Trophoblast cell (in vitro differentiated cells and primary cell): Measurements from ENCODE around the gene KCTD12.

Source experiments
- DNase-seq, 2 donors: peaks; one replicate each; pipeline ENCODE4 v3.0.0-alpha.2; 2016
- H2AFZ ChIP-seq: 2 replicates; pipeline ENCODE4 v1.6.1; 2013; ENCODE audit warnings: low read length, moderate library complexity, mild to moderate bottlenecking; ENCODE audit not compliant: insufficient read depth, poor library complexity
- H2AK5ac ChIP-seq: 2 replicates; pipeline ENCODE4 v1.6.1; 2013; ENCODE audit warnings: mild to moderate bottlenecking, low read length
- H2BK120ac ChIP-seq: 2 replicates; pipeline ENCODE4 v1.6.1; 2013; ENCODE audit warnings: low read length, mild to moderate bottlenecking, moderate library complexity; ENCODE audit not compliant: insufficient read depth, poor library complexity
- H2BK12ac ChIP-seq: 2 replicates; pipeline ENCODE4 v1.6.1; 2013; ENCODE audit warnings: mild to moderate bottlenecking, low read length, moderate library complexity
- H2BK5ac ChIP-seq: 2 replicates; pipeline ENCODE4 v1.6.1; 2013; ENCODE audit warnings: low read length, low read depth, moderate library complexity, mild to moderate bottlenecking; ENCODE audit not compliant: poor library complexity
- H3K14ac ChIP-seq: 2 replicates; pipeline ENCODE4 v1.6.1; 2013; ENCODE audit warnings: mild to moderate bottlenecking, low read length
- H3K18ac ChIP-seq: 2 replicates; pipeline ENCODE4 v1.6.1; 2013; ENCODE audit warnings: mild to moderate bottlenecking, low read length
- H3K23ac ChIP-seq: 2 replicates; pipeline ENCODE4 v1.6.1; 2013; ENCODE audit warnings: low read length
- H3K27ac ChIP-seq: 2 replicates; pipeline ENCODE4 v1.5.1; 2013; ENCODE audit warnings: low read depth, mild to moderate bottlenecking, inconsistent platforms, low read length, moderate library complexity
- H3K27me3 ChIP-seq: 2 replicates; pipeline ENCODE4 v1.6.1; 2013; ENCODE audit warnings: inconsistent platforms, mild to moderate bottlenecking, low read length, moderate library complexity; ENCODE audit not compliant: insufficient read depth
- H3K36me3 ChIP-seq, 2 experiments: 1 replicate in 1 of 2; 2 replicates in 1 of 2; pipeline ENCODE4 v1.6.1; 2013; ENCODE audit warnings: low read length in 2 of 2, mild to moderate bottlenecking in 2 of 2, moderate library complexity in 1 of 2; ENCODE audit not compliant: insufficient read depth in 2 of 2, control insufficient read depth in 1 of 2
- H3K4ac ChIP-seq: 2 replicates; pipeline ENCODE4 v1.6.1; 2013; ENCODE audit warnings: low read depth, mild to moderate bottlenecking, low read length, moderate library complexity
- H3K4me1 ChIP-seq, 2 experiments: 1 replicate in 1 of 2; 2 replicates in 1 of 2; pipeline ENCODE4 v1.6.1; 2013; ENCODE audit warnings: low read length in 2 of 2, mild to moderate bottlenecking in 2 of 2, moderate library complexity in 1 of 2; ENCODE audit not compliant: insufficient read depth in 2 of 2, control insufficient read depth in 1 of 2
- H3K4me2 ChIP-seq: 2 replicates; pipeline ENCODE4 v1.6.1; 2013; ENCODE audit warnings: inconsistent platforms, mild to moderate bottlenecking, low read length, moderate library complexity
- H3K4me3 ChIP-seq: 2 replicates; pipeline ENCODE4 v1.5.1; 2013; ENCODE audit warnings: mild to moderate bottlenecking, low read depth, low read length, inconsistent platforms
- H3K79me1 ChIP-seq: one replicate; pipeline ENCODE4 v1.6.1; 2013; ENCODE audit warnings: low read length
- H3K79me2 ChIP-seq: 2 replicates; pipeline ENCODE4 v1.6.1; 2013; ENCODE audit warnings: low read length, mild to moderate bottlenecking; ENCODE audit not compliant: control insufficient read depth, insufficient read depth, poor library complexity
- H3K9ac ChIP-seq: 2 replicates; pipeline ENCODE4 v1.6.1; 2013; ENCODE audit warnings: mild to moderate bottlenecking, low read length
- H3K9me3 ChIP-seq: 2 replicates; pipeline ENCODE4 v1.6.1; 2013; ENCODE audit warnings: low read depth, mild to moderate bottlenecking, control low read depth, inconsistent platforms, low read length; ENCODE audit not compliant: insufficient read depth
- H4K12ac ChIP-seq: 2 replicates; pipeline ENCODE4 v1.6.1; 2013; ENCODE audit warnings: low read depth, mild to moderate bottlenecking, low read length, moderate library complexity
- H4K8ac ChIP-seq: 2 replicates; pipeline ENCODE4 v1.6.1; 2013; ENCODE audit warnings: low read depth, mild to moderate bottlenecking, low read length, moderate library complexity
- H4K91ac ChIP-seq: one replicate; pipeline ENCODE4 v1.6.1; 2013; ENCODE audit warnings: low read depth, mild to moderate bottlenecking, low read length, moderate library complexity
- WGBS: extraction: QIAGEN DNeasy Blood & Tissue Kit; methylation state at CpG from one replicate; pipeline ENCODE4 v1.1.7; 2013; ENCODE audit warnings: missing lambda C conversion rate; ENCODE audit not compliant: insufficient read length, insufficient coverage; ENCODE audit errors: extremely low coverage; 5-methylcytosine and 5-hydroxymethylcytosine counted together

KCTD12 gene

DNA sequence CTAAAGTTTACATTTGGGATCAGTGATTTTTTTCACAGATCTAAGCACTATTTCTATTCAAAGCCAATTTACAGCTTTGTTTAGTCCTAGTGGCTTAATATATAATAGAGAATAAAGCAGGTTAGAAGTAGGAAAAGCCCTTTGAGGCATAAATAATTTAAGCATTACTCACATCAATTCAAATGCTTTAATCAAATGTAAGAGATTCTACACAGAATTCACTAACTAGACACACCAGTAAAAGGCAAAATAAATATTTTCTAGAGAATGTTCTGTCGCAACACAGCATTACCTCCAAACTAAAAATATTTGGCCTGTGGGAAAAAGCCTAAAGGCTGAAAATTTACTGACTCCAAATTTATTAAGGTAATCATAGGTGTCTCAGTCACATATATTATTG is 31.3 kb downstream of the KCTD12 start:
- no peak overlapping the region for H3K4me2 ChIP-seq
- no peak overlapping the region for H3K9ac ChIP-seq
- H3K27ac ChIP-seq: no peak overlapping the region
- no peak overlapping the region for H4K12ac ChIP-seq
- no peak overlapping the region for H3K4ac ChIP-seq
- H3K79me2 ChIP-seq: no peaks in the 10 kb centered on the region
- no peak overlapping the region for H2AFZ ChIP-seq
- no peak overlapping the region for H2AK5ac ChIP-seq
- no peaks in the 10 kb centered on the region for H3K36me3 ChIP-seq
- no peaks in the 10 kb centered on the region for H3K27me3 ChIP-seq
- H3K14ac ChIP-seq: no peak overlapping the region
- no peak overlapping the region for H2BK5ac ChIP-seq
- H3K79me1 ChIP-seq: peaks cover 3% of the 10 kb centered on the region
- peak; percentile 64 to 96 for DNase-seq
- no peak overlapping the region for H4K8ac ChIP-seq
- no peak overlapping the region for H2BK12ac ChIP-seq
- no CpG with 5 or more reads among the region's 1 CpG for WGBS
- no peak overlapping the region for H2BK120ac ChIP-seq
- H4K91ac ChIP-seq: no peak overlapping the region
- peaks cover 2 to 10% of the 10 kb centered on the region in 2 experiments for H3K4me1 ChIP-seq
- H3K18ac ChIP-seq: no peak overlapping the region
- no peak overlapping the region for H3K23ac ChIP-seq
- H3K9me3 ChIP-seq: no peaks in the 10 kb centered on the region
- H3K4me3 ChIP-seq: no peak overlapping the region

GRCh38 chr13:76853921-76854608 is 32.1 kb downstream of the KCTD12 start:
- no peak overlapping the region for H3K9ac ChIP-seq
- H3K18ac ChIP-seq: no peak overlapping the region
- H3K4me1 ChIP-seq: peaks cover 2 to 10% of the 10 kb centered on the region in 2 experiments
- H2BK12ac ChIP-seq: peak overlapping the region; percentile 90
- H4K8ac ChIP-seq: no peak overlapping the region
- H3K9me3 ChIP-seq: no peaks in the 10 kb centered on the region
- H2BK5ac ChIP-seq: no peak overlapping the region
- no peak overlapping the region for H4K12ac ChIP-seq
- H3K14ac ChIP-seq: peak overlapping the region; percentile 46
- WGBS: no CpG with 5 or more reads among the region's 4 CpGs
- H2BK120ac ChIP-seq: no peak overlapping the region
- no peaks in the 10 kb centered on the region for H3K36me3 ChIP-seq
- DNase-seq: peak in 1 of 2 donors; percentile 62
- H3K4me2 ChIP-seq: no peak overlapping the region
- peak overlapping the region; percentile 54 for H3K4ac ChIP-seq
- H3K27ac ChIP-seq: no peak overlapping the region
- no peak overlapping the region for H3K4me3 ChIP-seq
- no peak overlapping the region for H4K91ac ChIP-seq
- no peak overlapping the region for H3K23ac ChIP-seq
- H2AK5ac ChIP-seq: no peak overlapping the region
- H3K79me2 ChIP-seq: no peaks in the 10 kb centered on the region
- H3K79me1 ChIP-seq: peaks cover 3% of the 10 kb centered on the region
- no peaks in the 10 kb centered on the region for H3K27me3 ChIP-seq
- no peak overlapping the region for H2AFZ ChIP-seq

DNA sequence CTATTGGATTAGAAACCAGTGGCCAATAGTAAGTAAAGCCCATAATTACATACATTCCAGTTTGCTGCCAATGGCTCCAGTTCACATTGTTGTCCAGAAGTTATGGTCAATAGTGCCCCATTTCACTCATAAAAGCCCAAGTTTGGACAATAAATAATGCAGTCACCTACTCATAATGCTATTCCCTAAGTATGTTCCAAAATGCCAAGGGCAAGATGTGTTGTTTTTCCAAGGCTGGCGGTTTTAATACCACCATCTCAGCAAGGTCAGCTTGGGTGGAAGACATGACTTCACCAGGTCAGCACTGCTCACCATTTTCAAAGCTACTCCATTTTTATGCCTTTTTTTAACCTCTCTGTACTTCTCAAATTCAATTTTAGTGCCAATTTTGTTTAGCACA is 32.7 kb downstream of the KCTD12 start:
- Histone ChIP-seq H3K14ac (no peak overlapping the region), H4K12ac (no peak overlapping the region)
- no CpG with 5 or more reads among the region's 1 CpG for WGBS

DNA sequence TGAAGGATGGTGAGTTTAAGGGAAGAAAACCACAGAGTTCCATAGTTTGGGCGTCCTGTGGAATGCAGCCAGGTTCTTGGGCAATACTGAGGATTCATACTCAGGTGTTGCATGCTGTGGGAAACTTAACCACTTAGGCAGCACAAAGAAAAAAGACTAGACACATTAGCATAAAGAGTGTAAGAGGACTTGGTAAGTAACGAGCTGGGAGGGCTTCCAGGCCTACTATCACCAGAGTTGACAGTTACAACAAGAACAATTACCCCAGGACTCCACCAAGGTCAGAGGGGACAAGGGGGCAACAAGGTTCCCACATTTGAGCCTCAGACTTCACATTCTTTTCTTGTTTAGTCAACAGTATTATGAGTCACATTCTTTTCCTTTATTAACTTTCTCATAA is 33.2 kb downstream of the KCTD12 start:
- Histone ChIP-seq H4K12ac (no peak overlapping the region), H3K4me2 (no peak overlapping the region), H3K4ac (no peak overlapping the region), H2AFZ (no peak overlapping the region), H3K14ac (no peak overlapping the region), H2BK120ac (no peak overlapping the region), H4K8ac (no peak overlapping the region), H2BK5ac (no peak overlapping the region), H3K79me2 (no peaks in the 10 kb centered on the region), H3K27me3 (no peaks in the 10 kb centered on the region), H2AK5ac (no peak overlapping the region), H3K4me3 (no peak overlapping the region), H3K36me3 (no peaks in the 10 kb centered on the region), H3K23ac (no peak overlapping the region), H3K18ac (no peak overlapping the region), H3K9ac (no peak overlapping the region), H3K9me3 (no peaks in the 10 kb centered on the region), H4K91ac (no peak overlapping the region), H3K79me1 (peaks cover 3% of the 10 kb centered on the region), H3K4me1 (peaks cover 2 to 10% of the 10 kb centered on the region in 2 experiments), H2BK12ac (no peak overlapping the region), H3K27ac (no peak overlapping the region)
- peak; percentile 34 to 35 for DNase-seq
- no CpG with 5 or more reads among the region's 2 CpGs for WGBS

More for the DNA sequence above, 32.7 kb downstream of the KCTD12 start:
- Histone ChIP-seq H3K4me1 (peaks cover 2 to 10% of the 10 kb centered on the region in 2 experiments), H3K9me3 (no peaks in the 10 kb centered on the region), H2AFZ (no peak overlapping the region), H3K9ac (no peak overlapping the region), H3K79me2 (no peaks in the 10 kb centered on the region), H3K4me2 (no peak overlapping the region), H3K36me3 (no peaks in the 10 kb centered on the region), H3K4ac (no peak overlapping the region), H4K8ac (no peak overlapping the region), H3K27me3 (no peaks in the 10 kb centered on the region), H3K27ac (peak overlapping the region; percentile 41), H2AK5ac (no peak overlapping the region), H3K23ac (no peak overlapping the region), H4K91ac (peak overlapping the region; percentile 76), H3K18ac (no peak overlapping the region), H3K79me1 (peaks cover 3% of the 10 kb centered on the region), H2BK5ac (peak overlapping the region; percentile 50), H3K4me3 (no peak overlapping the region), H2BK120ac (no peak overlapping the region), H2BK12ac (peak overlapping the region; percentile 82)
- DNase-seq: peak in 1 of 2 donors; percentile 38
